Endothelial cell (in vitro differentiated cells): ENCODE results near the gene DNAJA3. TPM values are rescaled to one million over a fixed set of nuclear protein-coding genes. Genes with fewer than 3 reads are reported as not detected.
A peak's percentile ranks its signal among the peaks of the same experiment; 100 is the strongest.

Source experiments
- DNase-seq: peaks from one replicate; pipeline ENCODE4 v3.0.0; 2021; ENCODE audit warnings: low spot score
- H3K27ac Mint-ChIP-seq: one replicate; pipeline ENCODE4 v1.8.0; 2021; ENCODE audit warnings: mixed read lengths, inconsistent platforms; ENCODE audit not compliant: unreplicated experiment
- H3K27me3 Mint-ChIP-seq: one replicate; pipeline ENCODE4 v1.8.0; 2021; ENCODE audit warnings: mild to moderate bottlenecking, moderate library complexity, mixed read lengths, inconsistent platforms; ENCODE audit not compliant: unreplicated experiment
- H3K36me3 Mint-ChIP-seq: one replicate; pipeline ENCODE4 v1.8.0; 2021; ENCODE audit warnings: mild to moderate bottlenecking, low read depth, mixed read lengths, inconsistent platforms; ENCODE audit not compliant: unreplicated experiment
- H3K4me1 Mint-ChIP-seq: one replicate; pipeline ENCODE4 v1.8.0; 2021; ENCODE audit warnings: mild to moderate bottlenecking, mixed read lengths, inconsistent platforms; ENCODE audit not compliant: unreplicated experiment
- H3K4me3 Mint-ChIP-seq: one replicate; pipeline ENCODE4 v1.8.0; 2021; ENCODE audit warnings: mild to moderate bottlenecking, mixed read lengths, inconsistent platforms; ENCODE audit not compliant: unreplicated experiment
- H3K9me3 Mint-ChIP-seq: one replicate; pipeline ENCODE4 v1.8.0; 2021; ENCODE audit warnings: mixed read lengths, inconsistent platforms; ENCODE audit not compliant: unreplicated experiment
- total RNA-seq: library from RNA; stranded (reverse); fragmentation: NEBNext Ultra II Directional; extraction: Animal tissue kit (Norgen Biotek cat#: 25700); gene quantifications from one replicate; pipeline ENCODE4 v1.2.1, GENCODE V29; 2021; ENCODE audit not compliant: unreplicated experiment
- TF ChIP-seq, protein P1 (sequence below): fragments of 200-600 bp; sonication (generic); IDR thresholded peaks from one replicate; pipeline ENCODE4 v1.5.0; 2021; ENCODE audit warnings: antibody characterized with exemption; ENCODE audit not compliant: unreplicated experiment

Gene DNAJA3
- total RNA-seq, 1 donor from 2014 or later: 32.0 TPM

DNA sequence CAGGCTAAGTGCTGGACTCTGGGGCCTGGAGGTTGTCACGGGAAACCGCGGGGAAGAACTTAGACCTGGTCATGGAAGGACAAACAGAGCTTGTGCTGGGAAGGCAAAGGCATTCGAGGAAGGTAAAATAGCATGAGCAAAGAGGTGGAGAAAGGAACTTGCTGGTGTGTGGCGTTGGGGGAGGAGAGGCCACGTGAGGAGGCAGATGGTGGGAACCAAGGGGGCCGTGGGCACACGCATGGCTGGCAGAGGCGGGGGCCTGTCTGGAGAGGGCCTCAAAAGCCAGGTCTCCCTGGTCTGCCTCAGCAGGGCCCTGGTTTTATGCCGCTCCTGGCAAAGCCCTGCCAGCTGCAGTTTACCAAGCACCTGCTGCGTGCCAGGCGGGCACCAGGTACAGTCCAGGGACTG is 24.6 kb upstream of the DNAJA3 start:
- H3K27me3 Mint-ChIP-seq: peaks cover 9% of the 10 kb centered on the region
- H3K9me3 Mint-ChIP-seq: no peaks in the 10 kb centered on the region
- H3K36me3 Mint-ChIP-seq: peaks cover 25% of the 10 kb centered on the region
- peak overlapping the region; percentile 62 for H3K4me3 Mint-ChIP-seq
- no peak overlapping the region for H3K27ac Mint-ChIP-seq
- TF ChIP-seq, protein P1, sequence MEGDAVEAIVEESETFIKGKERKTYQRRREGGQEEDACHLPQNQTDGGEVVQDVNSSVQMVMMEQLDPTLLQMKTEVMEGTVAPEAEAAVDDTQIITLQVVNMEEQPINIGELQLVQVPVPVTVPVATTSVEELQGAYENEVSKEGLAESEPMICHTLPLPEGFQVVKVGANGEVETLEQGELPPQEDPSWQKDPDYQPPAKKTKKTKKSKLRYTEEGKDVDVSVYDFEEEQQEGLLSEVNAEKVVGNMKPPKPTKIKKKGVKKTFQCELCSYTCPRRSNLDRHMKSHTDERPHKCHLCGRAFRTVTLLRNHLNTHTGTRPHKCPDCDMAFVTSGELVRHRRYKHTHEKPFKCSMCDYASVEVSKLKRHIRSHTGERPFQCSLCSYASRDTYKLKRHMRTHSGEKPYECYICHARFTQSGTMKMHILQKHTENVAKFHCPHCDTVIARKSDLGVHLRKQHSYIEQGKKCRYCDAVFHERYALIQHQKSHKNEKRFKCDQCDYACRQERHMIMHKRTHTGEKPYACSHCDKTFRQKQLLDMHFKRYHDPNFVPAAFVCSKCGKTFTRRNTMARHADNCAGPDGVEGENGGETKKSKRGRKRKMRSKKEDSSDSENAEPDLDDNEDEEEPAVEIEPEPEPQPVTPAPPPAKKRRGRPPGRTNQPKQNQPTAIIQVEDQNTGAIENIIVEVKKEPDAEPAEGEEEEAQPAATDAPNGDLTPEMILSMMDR: no peak
- DNase-seq: no peak
- H3K4me1 Mint-ChIP-seq: no peaks in the 10 kb centered on the region

- no peaks in the 10 kb centered on the region for H3K9me3 Mint-ChIP-seq
- peaks cover 25% of the 10 kb centered on the region for H3K36me3 Mint-ChIP-seq
- no peaks in the 10 kb centered on the region for H3K4me1 Mint-ChIP-seq
- H3K4me3 Mint-ChIP-seq: no peak overlapping the region
- H3K27me3 Mint-ChIP-seq: peaks cover 9% of the 10 kb centered on the region
- TF ChIP-seq, protein P1: no peak
- no peak for DNase-seq
- H3K27ac Mint-ChIP-seq: no peak overlapping the region
Measured at GRCh38 chr16:4401510-4401909, 24.2 kb upstream of the DNAJA3 start.

DNA sequence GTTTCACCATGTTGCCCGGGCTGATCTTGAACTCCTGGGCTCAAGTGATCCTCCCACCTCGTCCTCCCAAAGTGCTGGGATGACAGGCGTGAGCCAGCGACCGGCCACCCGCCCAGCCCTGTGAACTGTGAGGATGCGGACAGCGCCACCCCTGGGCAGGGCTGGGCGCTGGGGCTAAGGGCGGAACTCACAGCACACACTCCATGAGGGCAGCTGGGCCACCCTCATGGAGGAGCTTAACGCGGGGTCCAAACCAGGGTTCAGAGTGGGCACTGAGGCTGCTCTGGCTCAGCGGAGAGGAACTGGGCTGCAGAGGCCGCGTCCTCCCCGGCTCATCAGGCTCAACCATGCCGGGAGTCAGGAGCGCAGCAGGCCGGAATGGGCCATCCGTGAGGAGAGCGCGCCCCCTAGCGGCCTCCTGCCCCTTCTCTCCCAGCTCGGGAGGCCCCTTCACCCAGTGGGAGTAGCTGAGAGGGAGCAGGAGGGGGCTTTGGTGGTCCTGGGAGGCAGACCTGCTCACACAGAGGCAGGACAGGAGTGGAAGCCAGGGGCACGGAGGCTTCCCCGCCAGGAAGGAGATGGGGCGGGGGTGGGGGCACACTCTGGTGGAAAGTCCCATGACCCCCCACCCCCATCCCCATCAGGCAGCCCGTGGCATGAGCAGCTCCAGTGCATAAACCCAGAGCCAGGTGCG is 23.1 kb upstream of the DNAJA3 start:
- Mint-ChIP-seq H3K4me3 (no peak overlapping the region), H3K4me1 (no peaks in the 10 kb centered on the region), H3K27me3 (peaks cover 9% of the 10 kb centered on the region), H3K9me3 (no peaks in the 10 kb centered on the region), H3K27ac (no peak overlapping the region), H3K36me3 (peaks cover 25% of the 10 kb centered on the region)
- DNase-seq: peak; percentile 93
- TF ChIP-seq, protein P1: peak; percentile 88

- Mint-ChIP-seq H3K4me3 (no peak overlapping the region), H3K9me3 (no peaks in the 10 kb centered on the region), H3K36me3 (peaks cover 25% of the 10 kb centered on the region), H3K27ac (no peak overlapping the region), H3K27me3 (peaks cover 9% of the 10 kb centered on the region), H3K4me1 (no peaks in the 10 kb centered on the region)
- DNase-seq: no peak
- TF ChIP-seq, protein P1: no peak
Measured at GRCh38 chr16:4403133-4403949, 22.3 kb upstream of the DNAJA3 start.
